Left ventricle myocardium inferior (tissue), 1 donor: Measurements from ENCODE around the gene NEUROD1. TPM values are rescaled to one million over a fixed set of nuclear protein-coding genes. Genes with fewer than 3 reads are reported as not detected.

Experiments
- DNase-seq: peaks from one replicate; pipeline ENCODE4 v3.0.0-alpha.2; 2020
- H3K27ac ChIP-seq: fragments of 200-600 bp; replicated peaks from 2 replicates; pipeline ENCODE4 v1.8.0; 2021
- H3K27me3 ChIP-seq: fragments of 200-600 bp; 2 replicates; pipeline ENCODE4 v1.8.0; 2021; ENCODE audit warnings: low read depth
- H3K36me3 ChIP-seq: fragments of 200-600 bp; 2 replicates; pipeline ENCODE4 v1.8.0; 2021
- H3K4me1 ChIP-seq: fragments of 200-600 bp; 2 replicates; pipeline ENCODE4 v1.8.0; 2021
- H3K4me3 ChIP-seq: fragments of 200-600 bp; 2 replicates; pipeline ENCODE4 v1.8.0; 2021; ENCODE audit warnings: mild to moderate bottlenecking, moderate library complexity
- H3K9me3 ChIP-seq: fragments of 200-600 bp; replicated peaks from 2 replicates; pipeline ENCODE4 v1.8.0; 2021
- intact Hi-C: fragments of 100-400 bp; cut with micrococcal nuclease; formaldehyde crosslinking; loops from one replicate; pipeline ENCODE4 v1.11.0; 2022
- total RNA-seq: library from RNA; stranded (reverse); fragmentation: NEBNext Ultra II Directional; extraction: Animal tissue kit (Norgen Biotek cat#: 25700); gene quantifications from one replicate; pipeline ENCODE4 v1.2.1, GENCODE V29; 2021
- TF ChIP-seq, protein P1 (sequence below): fragments of 200-600 bp; IDR thresholded peaks from 2 replicates; pipeline ENCODE4 v1.8.0; 2021; ENCODE audit warnings: antibody characterized with exemption, mild to moderate bottlenecking, borderline replicate concordance
- donor health status: DM: no; HTN: yes; CAD: no; lungs with severe emphysema.

NEUROD1 gene
- total RNA-seq, 1 donor from 2014 or later, result not detected

DNA sequence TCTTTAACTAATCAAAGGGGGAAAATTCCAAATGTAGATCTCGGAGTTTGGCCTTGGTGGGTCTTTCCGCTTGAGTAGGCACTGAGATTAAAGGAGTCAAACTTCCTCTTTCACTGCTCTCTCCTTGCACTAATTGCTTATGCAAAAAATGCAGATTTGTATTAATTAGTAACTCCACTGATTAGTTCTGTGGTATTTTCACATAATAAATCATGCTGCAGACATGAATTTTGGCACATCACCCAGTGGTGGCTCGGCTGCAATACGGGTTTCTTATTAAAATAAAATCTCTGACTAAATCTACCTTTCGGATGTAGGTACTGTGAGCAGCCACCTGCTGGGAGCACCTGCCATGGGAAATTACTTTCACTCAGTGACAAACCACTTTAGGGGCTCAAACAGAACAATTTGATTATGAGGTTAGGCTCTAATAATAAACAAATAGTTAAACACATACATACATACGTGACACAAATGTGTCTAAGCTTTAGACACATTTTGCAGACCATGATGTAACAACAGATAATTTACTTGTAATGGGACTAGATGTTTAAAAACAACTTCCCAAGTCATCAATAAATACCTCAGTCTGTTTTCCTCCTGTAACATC lies 6.4 kb upstream of the NEUROD1 start:
- DNase-seq, result no peak
- TF ChIP-seq, protein P1, sequence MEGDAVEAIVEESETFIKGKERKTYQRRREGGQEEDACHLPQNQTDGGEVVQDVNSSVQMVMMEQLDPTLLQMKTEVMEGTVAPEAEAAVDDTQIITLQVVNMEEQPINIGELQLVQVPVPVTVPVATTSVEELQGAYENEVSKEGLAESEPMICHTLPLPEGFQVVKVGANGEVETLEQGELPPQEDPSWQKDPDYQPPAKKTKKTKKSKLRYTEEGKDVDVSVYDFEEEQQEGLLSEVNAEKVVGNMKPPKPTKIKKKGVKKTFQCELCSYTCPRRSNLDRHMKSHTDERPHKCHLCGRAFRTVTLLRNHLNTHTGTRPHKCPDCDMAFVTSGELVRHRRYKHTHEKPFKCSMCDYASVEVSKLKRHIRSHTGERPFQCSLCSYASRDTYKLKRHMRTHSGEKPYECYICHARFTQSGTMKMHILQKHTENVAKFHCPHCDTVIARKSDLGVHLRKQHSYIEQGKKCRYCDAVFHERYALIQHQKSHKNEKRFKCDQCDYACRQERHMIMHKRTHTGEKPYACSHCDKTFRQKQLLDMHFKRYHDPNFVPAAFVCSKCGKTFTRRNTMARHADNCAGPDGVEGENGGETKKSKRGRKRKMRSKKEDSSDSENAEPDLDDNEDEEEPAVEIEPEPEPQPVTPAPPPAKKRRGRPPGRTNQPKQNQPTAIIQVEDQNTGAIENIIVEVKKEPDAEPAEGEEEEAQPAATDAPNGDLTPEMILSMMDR, result no peak
- H3K4me1 ChIP-seq, result peaks cover 14% of the 10 kb centered on the region
- no peak overlapping the region for H3K27ac ChIP-seq
- peaks cover 100% of the 10 kb centered on the region for H3K27me3 ChIP-seq
- H3K9me3 ChIP-seq, result no peaks in the 10 kb centered on the region
- H3K4me3 ChIP-seq, result no peak overlapping the region
- no peaks in the 10 kb centered on the region for H3K36me3 ChIP-seq
- intact Hi-C loops, result no loop called here

GRCh38 chr2:181685150-181685688 lies 4.9 kb upstream of the NEUROD1 start:
- no peak for DNase-seq
- Histone ChIP-seq H3K27ac (no peak overlapping the region), H3K36me3 (no peaks in the 10 kb centered on the region), H3K4me3 (no peak overlapping the region), H3K27me3 (peaks cover 100% of the 10 kb centered on the region), H3K9me3 (no peaks in the 10 kb centered on the region), H3K4me1 (peaks cover 23% of the 10 kb centered on the region)
- intact Hi-C loops, result no loop called here
- TF ChIP-seq, protein P1, result no peak

DNA sequence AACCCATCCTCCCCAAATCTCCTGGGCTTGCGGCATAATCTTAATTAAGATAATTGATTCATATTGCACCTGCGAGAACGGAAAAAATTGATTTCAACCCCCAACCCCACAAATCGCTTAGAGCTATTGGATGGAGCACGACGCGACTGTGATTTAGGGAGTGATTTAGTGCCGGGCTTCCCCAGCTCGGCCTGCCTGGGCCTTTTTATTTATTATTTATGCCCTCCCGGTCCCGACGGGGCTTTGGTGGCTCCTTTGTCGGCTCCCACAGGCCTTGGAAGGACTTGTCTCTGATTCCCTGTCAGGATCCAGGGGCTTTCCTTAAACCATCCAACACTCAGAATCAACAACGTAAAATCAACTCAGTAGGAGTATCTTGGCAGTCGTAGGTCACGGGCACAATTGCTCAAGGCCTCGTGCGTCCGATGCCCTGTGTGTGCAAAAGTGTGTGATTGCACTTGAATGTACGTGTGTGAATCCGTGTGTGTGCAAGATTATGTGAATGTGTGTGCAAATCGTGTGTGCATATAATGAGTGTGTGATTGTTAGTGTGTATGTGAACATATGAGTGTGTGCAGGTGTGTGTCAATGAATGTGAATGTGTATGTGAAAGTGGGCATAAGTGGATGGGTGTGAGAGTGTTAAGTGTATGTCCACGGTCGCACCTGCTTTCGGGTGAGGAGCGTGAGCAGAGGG lies 4.3 kb upstream of the NEUROD1 start:
- TF ChIP-seq, protein P1, result no peak
- Histone ChIP-seq H3K4me1 (peaks cover 23% of the 10 kb centered on the region), H3K9me3 (no peaks in the 10 kb centered on the region), H3K27ac (no peak overlapping the region), H3K4me3 (peak overlapping the region; percentile 44), H3K27me3 (peaks cover 100% of the 10 kb centered on the region), H3K36me3 (no peaks in the 10 kb centered on the region)
- intact Hi-C loops, result no loop called here
- no peak for DNase-seq

DNA sequence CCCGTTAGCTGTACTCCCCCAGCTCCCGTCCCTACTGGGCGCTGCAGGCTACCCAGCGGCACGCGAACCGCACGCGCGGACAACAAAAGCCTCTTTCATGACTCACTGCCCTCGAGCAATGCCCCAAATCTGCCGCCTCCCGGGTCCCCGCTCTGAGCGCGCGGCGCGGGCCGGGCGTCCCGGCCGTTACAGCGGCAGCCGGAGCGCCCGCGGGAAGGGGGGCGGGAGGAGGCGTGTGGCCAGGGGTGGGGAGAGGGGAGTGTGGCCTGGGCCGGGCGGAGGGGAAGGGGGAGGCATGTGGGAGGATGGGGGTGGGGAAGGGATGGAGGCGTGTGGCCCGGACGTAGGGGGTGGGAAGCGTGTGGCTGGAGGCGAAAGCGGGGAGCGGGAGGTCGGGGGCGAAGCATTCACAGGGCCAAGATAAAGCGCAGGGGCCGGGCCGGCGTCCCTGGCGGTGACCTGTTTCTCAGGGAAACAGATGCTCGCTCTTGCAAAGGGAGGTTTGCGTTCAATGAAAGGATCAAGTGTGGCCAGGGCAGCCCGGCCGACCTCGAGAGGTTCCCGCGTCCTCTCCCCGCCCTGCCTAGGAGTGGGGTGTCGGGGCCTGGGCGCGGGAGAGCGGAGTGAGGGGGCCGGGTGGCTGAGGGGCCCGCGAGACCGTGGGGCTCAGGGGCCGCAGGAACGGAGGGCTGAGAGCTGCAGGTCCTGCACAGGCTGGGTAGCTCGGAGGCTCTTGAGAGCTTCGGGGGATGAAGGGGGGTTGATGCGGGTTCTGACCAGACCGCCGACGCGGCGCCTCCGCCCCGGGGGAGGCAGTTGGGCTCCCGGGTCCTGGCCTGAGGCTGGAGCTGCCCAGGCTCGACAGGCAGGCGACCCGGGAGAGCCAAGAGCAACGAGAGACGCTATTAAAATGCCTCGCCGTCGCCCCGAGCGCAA lies 3.5 kb upstream of the NEUROD1 start:
- intact Hi-C loops, result no loop called here
- Histone ChIP-seq H3K27me3 (peaks cover 100% of the 10 kb centered on the region), H3K4me3 (peak overlapping the region; percentile 44)

More for the DNA sequence above, 3.5 kb upstream of the NEUROD1 start:
- TF ChIP-seq, protein P1, result no peak
- Histone ChIP-seq H3K9me3 (no peaks in the 10 kb centered on the region), H3K36me3 (no peaks in the 10 kb centered on the region), H3K4me1 (peaks cover 23% of the 10 kb centered on the region), H3K27ac (no peak overlapping the region)
- no peak for DNase-seq
